Measurements from ENCODE around the gene SKOR1. TPM values are rescaled to one million over a fixed set of nuclear protein-coding genes. Genes with fewer than 3 reads are reported as not detected.

SKOR1 gene, protein sequence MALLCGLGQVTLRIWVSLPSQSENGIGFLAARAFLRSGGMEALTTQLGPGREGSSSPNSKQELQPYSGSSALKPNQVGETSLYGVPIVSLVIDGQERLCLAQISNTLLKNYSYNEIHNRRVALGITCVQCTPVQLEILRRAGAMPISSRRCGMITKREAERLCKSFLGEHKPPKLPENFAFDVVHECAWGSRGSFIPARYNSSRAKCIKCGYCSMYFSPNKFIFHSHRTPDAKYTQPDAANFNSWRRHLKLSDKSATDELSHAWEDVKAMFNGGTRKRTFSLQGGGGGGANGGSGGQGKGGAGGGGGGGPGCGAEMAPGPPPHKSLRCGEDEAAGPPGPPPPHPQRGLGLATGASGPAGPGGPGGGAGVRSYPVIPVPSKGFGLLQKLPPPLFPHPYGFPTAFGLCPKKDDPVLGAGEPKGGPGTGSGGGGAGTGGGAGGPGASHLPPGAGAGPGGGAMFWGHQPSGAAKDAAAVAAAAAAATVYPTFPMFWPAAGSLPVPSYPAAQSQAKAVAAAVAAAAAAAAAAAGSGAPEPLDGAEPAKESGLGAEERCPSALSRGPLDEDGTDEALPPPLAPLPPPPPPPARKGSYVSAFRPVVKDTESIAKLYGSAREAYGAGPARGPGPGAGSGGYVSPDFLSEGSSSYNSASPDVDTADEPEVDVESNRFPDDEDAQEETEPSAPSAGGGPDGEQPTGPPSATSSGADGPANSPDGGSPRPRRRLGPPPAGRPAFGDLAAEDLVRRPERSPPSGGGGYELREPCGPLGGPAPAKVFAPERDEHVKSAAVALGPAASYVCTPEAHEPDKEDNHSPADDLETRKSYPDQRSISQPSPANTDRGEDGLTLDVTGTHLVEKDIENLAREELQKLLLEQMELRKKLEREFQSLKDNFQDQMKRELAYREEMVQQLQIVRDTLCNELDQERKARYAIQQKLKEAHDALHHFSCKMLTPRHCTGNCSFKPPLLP
- under 1 TPM; 0.42 to 0.48 TPM for total RNA-seq

DNA sequence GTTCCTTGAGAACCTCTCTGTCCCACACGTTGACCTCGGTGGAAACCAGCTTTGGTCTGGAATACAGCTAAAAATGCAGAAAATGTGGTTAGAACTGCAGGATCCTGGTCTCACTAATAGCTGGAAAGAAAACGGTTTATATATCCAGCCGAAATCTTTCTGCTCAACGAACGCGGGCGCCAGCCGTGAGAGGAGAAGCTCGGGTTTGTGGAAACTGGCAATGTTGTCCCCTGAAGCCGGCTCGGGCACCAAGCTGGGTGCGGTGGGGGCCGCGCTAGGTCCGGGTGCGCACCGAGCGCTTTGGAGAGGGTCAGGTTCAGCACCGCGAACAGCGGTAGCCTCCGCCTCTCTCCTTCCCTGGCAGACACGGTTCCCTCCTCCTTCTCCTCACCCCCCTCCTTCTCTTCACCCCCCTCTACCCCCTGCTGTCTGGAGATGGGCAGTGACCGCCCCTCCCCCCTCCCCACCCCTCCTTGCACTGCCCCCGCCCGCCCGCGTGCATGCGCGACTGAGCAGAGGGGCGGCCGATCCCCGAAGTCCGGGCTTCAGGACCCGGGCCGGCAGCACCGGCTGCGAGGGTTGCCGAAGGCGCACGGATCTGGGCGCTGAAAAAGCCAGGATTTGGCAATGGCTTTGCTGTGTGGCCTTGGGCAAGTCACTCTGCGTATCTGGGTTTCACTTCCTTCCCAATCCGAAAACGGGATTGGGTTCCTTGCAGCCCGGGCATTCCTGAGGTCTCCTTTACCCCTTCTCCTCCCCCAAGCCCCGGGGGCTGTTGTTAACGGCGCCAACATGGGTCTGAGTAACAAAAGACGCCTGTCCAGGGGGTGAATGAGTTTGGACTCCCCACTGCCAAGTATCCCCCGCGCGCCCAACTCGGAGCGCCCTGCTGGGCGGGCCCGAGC is at the start of gene SKOR1:
TSS of gene SKOR1 (plus strand) at position 534 of the 905 bp plus-strand sequence. CDS start at position 628, 94 bp downstream.
- ATAC-seq (no peak), DNase-seq (ENCODE audit: low spot score) (no peak)
- Mint-ChIP-seq H3K4me3 (no peak within 1 kb of the TSS), H3K27ac (no peak within 1 kb of the TSS), H3K27me3 (peaks cover 44 to 59% of the 10 kb centered on the region in 2 donors), H3K4me1 (ENCODE audit: low read depth in 2 of 2) (peaks cover 25 to 28% of the 10 kb centered on the region in 2 donors), H3K9me3 (no peaks in the 10 kb centered on the region), H3K36me3 (no peaks in the 10 kb centered on the region)

DNA sequence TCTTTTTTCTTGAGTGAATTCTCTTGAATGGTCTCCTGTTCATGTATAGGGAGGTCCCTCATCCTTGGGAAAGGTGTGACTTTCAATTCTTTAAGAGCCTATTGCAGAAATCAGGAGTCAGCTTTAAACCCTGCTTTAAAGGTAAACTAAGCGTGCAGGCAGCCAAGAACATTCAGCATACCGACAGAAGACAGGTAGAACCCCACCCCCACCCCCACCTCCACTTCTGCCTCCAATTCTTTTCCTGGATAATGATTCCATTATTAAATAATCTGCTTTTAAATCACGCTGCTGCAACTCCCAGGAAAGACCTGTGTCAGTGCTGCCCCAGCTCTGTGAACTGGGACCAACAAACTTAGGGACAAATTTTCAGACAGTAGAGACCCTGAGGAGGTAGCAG is 49.3 kb upstream of the SKOR1 start:
- ATAC-seq (no peak), DNase-seq (ENCODE audit: low spot score) (no peak)
- no peak overlapping the region for H3K4me3 Mint-ChIP-seq
- H3K36me3 Mint-ChIP-seq = no peaks in the 10 kb centered on the region
- H3K27me3 Mint-ChIP-seq = no peaks in the 10 kb centered on the region
- H3K9me3 Mint-ChIP-seq = no peaks in the 10 kb centered on the region
- no peak overlapping the region for H3K27ac Mint-ChIP-seq
- no peaks in the 10 kb centered on the region for H3K4me1 Mint-ChIP-seq (ENCODE audit: low read depth in 2 of 2)

DNA sequence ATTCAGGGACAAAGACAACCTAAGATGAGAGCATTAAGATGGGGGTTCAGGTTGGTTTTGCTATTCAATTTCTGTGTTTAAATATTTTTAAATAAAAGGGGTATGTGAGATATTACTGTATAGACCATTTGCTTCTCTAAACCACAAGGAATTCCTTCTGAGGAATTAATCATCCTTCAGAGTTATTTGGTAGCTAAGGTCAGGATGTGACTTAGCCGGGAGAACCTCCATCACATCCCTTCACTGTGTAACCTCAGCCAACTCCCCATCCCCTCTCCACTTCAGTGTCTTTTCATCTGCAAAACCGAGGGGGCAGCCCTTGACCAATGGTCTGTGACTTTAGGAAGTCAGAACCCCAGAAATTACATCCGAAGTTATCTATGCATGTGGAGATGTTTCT is 48.7 kb upstream of the SKOR1 start:
- DNase-seq (ENCODE audit: low spot score) = no peak
- Mint-ChIP-seq H3K4me3 (no peak overlapping the region), H3K27ac (no peak overlapping the region), H3K4me1 (ENCODE audit: low read depth in 2 of 2) (no peaks in the 10 kb centered on the region), H3K9me3 (no peaks in the 10 kb centered on the region), H3K27me3 (no peaks in the 10 kb centered on the region), H3K36me3 (no peaks in the 10 kb centered on the region)
- no peak for ATAC-seq

DNA sequence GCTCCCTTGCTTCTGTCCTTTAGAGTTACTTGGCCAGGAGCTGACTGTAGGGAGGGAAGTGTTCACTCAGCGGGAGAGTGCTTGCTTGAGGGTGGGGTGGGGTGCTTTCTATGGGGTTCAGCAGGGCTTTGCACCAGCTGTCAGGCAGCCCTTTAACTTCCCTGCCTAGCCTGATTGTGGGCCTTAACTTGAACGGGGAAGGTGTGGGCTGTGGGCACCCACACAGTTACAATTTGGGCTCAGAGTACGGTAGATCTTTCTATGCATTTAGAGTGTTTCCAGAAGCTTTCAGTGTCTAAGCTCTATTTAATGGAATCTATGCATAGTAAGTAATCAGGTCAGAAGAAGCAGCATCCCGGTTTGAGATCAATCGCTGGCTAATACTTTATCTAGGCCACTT is 48.2 kb upstream of the SKOR1 start:
- Mint-ChIP-seq H3K4me1 (ENCODE audit: low read depth in 2 of 2) (peaks cover 0 to under 1% of the 10 kb centered on the region in 2 donors), H3K27me3 (no peaks in the 10 kb centered on the region), H3K27ac (no peak overlapping the region), H3K36me3 (no peaks in the 10 kb centered on the region), H3K4me3 (no peak overlapping the region), H3K9me3 (no peaks in the 10 kb centered on the region)
- no peak for DNase-seq (ENCODE audit: low spot score)
- ATAC-seq = no peak

DNA sequence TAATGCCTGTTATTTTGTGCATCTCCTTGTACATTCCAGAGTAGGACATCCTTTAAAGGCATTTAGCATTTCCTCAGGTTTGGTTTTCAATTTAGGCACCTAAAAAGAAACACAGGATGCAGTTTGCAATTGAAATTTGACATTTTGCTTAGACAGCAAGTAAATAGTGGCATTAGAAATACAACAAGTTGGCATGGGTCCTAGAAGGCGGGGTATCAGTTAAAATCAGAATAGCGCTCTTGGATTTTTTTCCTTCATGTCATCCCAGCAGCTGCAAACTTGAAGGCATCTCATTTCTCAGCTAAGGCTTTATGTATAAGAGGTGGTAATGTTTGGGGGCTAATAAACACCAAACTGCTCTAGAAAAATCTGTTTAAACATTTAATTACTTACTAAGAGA is 47.5 kb upstream of the SKOR1 start:
- Mint-ChIP-seq H3K4me3 (no peak overlapping the region), H3K36me3 (no peaks in the 10 kb centered on the region), H3K4me1 (ENCODE audit: low read depth in 2 of 2) (peaks cover 0 to 2% of the 10 kb centered on the region in 2 donors), H3K9me3 (no peaks in the 10 kb centered on the region), H3K27me3 (no peaks in the 10 kb centered on the region), H3K27ac (no peak overlapping the region)
- ATAC-seq (no peak), DNase-seq (ENCODE audit: low spot score) (no peak)

DNA sequence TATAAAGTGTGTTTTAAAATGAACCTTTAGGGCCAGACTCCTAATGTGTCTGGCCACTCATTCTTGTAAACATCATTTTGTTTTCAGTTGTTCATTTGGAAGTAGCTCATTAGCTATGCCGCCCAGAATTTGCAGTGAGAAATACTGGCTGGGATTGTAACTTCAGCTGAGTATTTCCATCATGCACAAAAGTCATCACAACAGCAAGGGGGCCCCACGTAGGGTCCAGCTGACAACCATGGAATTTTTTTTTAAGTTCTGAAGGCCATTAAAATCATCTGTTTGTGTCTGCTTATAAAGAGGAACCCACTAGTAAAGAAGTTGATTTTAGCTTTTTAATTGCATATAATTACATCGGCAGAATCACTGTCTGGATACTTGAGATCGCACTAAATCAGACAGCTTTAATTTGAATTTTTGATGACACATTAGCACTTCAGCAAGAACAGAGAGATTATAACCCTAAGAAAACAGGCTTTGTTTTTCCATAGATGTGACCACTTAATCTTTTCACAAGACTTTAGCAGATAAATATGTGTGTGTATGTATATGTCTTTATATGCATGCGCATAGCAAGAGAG is 46.3 kb upstream of the SKOR1 start:
- Mint-ChIP-seq H3K4me1 (ENCODE audit: low read depth in 2 of 2) (peaks cover 9 to 12% of the 10 kb centered on the region in 2 donors), H3K9me3 (no peaks in the 10 kb centered on the region), H3K27ac (no peak overlapping the region), H3K27me3 (no peaks in the 10 kb centered on the region), H3K4me3 (no peak overlapping the region), H3K36me3 (no peaks in the 10 kb centered on the region)
- DNase-seq (ENCODE audit: low spot score) = no peak
- no peak for ATAC-seq

DNA sequence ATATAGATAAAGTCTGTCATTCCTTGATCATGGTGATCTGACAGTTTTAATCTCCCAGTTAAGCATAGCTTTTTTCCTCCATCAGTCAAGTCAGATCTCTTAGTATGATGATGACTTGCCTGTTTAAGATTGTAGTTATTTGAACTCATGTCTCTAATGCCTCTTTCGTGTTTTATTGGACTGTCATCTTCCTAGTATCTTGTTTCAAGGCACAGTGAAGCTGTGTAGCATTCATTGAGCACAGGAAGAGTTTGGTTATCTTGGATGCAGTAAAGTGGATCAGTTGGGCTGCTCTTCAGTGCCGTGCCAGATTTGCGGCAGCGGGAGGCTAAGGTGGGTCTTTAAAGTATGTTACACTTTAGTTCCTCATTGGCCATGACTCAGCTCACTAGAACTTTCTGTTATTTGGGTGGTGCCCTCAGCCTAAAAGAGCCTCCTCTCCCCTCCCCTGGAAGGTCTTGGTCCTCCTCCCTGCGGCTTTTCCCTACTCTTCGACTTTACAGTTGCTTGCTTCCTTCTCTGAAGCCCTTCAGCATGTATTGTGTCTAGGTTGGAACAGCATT is 45.7 kb upstream of the SKOR1 start:
- peaks cover 14 to 18% of the 10 kb centered on the region in 2 donors for H3K4me1 Mint-ChIP-seq (ENCODE audit: low read depth in 2 of 2)
- no peak overlapping the region for H3K27ac Mint-ChIP-seq
- DNase-seq (ENCODE audit: low spot score) (no peak), ATAC-seq (no peak)
- no peaks in the 10 kb centered on the region for H3K27me3 Mint-ChIP-seq
- no peaks in the 10 kb centered on the region for H3K9me3 Mint-ChIP-seq
- H3K36me3 Mint-ChIP-seq = no peaks in the 10 kb centered on the region
- H3K4me3 Mint-ChIP-seq = no peak overlapping the region

DNA sequence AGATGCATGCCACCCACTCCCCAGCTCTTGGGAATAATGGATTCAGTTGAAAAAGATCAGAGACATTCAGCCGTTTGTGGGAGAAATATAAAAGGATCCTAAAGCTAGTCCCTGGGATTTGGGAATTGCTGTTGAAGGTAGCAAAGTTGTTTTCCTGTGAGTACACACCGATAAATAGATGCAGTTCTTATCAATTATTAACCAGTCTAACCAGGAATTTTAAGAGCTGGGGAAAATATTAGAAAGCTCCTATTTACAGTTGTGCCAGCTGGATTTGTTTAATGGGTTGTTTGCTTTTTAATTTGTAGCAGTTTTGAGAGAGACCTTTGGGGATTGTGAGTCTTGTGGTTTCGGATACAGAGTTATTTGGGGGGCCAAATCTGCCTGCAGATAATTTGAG is 44.2 kb upstream of the SKOR1 start:
- Mint-ChIP-seq H3K36me3 (no peaks in the 10 kb centered on the region), H3K4me3 (no peak overlapping the region), H3K27ac (no peak overlapping the region), H3K9me3 (no peaks in the 10 kb centered on the region), H3K27me3 (no peaks in the 10 kb centered on the region), H3K4me1 (ENCODE audit: low read depth in 2 of 2) (peaks cover 16 to 27% of the 10 kb centered on the region in 2 donors)
- ATAC-seq = no peak
- no peak for DNase-seq (ENCODE audit: low spot score)

DNA sequence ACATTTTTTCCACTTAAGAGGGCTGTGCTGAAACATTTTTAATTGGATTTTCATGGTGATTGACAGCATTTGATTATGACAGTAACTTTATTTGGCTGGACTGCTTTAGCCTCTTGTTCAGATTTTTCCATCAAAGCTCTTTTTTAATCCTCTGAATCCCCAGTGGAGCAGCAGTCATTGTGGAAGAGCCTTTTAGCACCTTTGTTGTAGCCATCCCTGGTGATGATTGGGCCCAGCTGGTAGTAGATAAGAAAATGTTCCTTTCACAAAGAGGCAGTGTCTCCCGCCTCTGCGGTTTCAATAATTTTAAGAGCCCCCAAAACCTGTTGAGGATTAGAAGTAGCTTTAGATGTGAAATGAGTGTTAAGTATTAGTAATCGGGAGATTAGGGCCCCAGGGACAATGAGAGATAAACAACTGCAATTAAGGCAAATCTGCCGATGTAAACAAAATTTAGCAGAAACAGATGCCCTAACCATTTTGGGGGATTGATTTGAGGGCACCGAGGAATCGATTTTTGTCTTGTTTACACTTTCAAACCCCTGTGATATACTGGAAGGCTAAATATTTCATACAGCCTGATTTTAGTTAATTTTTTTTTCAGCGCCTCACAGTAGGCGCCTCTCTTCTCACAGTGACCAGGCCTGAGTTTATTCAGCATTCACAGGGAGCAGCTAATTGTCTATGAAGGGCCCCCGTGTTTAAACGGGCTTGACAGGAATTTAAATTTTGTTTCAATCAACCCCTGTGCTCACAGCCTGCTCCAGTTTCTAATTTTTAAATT is 43.2 kb upstream of the SKOR1 start:
- no peaks in the 10 kb centered on the region for H3K27me3 Mint-ChIP-seq
- ATAC-seq (no peak), DNase-seq (ENCODE audit: low spot score) (no peak)
- H3K9me3 Mint-ChIP-seq = no peaks in the 10 kb centered on the region
- peaks cover 16 to 27% of the 10 kb centered on the region in 2 donors for H3K4me1 Mint-ChIP-seq (ENCODE audit: low read depth in 2 of 2)
- no peak overlapping the region for H3K27ac Mint-ChIP-seq
- no peaks in the 10 kb centered on the region for H3K36me3 Mint-ChIP-seq
- no peak overlapping the region for H3K4me3 Mint-ChIP-seq

DNA sequence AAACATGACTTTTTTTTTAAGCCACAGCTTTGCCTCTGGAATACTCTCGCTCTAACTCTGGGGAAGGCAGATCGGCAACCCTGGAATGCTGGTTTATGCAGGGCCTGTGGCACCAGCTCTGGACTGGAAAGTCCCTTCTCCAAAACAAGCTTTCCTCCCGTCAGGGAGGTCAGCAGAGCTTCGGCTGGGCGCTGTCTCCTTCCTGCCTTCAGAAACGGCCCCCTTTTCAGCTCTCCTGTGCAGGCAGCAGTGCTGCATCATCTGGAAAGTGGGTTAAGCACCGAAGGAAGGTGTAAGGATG is 42.7 kb upstream of the SKOR1 start:
- no peak for DNase-seq (ENCODE audit: low spot score)

DNA sequence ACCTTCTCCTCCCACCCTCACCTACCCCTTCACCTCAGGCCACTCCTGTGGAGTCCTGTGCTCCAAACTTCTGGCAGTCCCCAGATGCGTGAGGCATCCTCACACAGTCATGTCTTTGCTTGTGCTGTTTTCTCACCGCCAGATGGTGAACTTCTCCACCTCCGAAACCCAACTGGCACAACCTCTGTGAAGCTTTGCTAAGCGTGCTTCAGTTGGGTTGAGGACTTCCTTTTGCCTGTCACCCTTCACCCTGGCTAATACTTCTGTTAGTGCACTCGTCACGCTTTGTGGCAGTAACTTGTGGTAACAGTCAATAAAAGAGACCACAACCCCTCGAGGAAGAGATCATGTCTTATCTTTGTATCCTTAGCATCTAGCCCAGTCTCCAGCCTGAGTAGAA is 42.0 kb upstream of the SKOR1 start:
- Mint-ChIP-seq H3K27me3 (no peaks in the 10 kb centered on the region), H3K4me1 (ENCODE audit: low read depth in 2 of 2) (peaks cover 16 to 27% of the 10 kb centered on the region in 2 donors), H3K4me3 (peak overlapping the region; percentile 3), H3K36me3 (no peaks in the 10 kb centered on the region), H3K27ac (peak overlapping the region in 1 of 2 donors; percentile 69), H3K9me3 (no peaks in the 10 kb centered on the region)
- no peak for DNase-seq (ENCODE audit: low spot score)
- peak; percentile 70 to 76 for ATAC-seq

More for the DNA sequence above, 42.7 kb upstream of the SKOR1 start:
- H3K9me3 Mint-ChIP-seq = no peaks in the 10 kb centered on the region
- H3K36me3 Mint-ChIP-seq = no peaks in the 10 kb centered on the region
- H3K4me3 Mint-ChIP-seq = no peak overlapping the region
- no peak overlapping the region for H3K27ac Mint-ChIP-seq
- ATAC-seq = peak in 1 of 2 donors; percentile 10
- H3K27me3 Mint-ChIP-seq = no peaks in the 10 kb centered on the region
- H3K4me1 Mint-ChIP-seq (ENCODE audit: low read depth in 2 of 2) = peaks cover 16 to 27% of the 10 kb centered on the region in 2 donors

DNA sequence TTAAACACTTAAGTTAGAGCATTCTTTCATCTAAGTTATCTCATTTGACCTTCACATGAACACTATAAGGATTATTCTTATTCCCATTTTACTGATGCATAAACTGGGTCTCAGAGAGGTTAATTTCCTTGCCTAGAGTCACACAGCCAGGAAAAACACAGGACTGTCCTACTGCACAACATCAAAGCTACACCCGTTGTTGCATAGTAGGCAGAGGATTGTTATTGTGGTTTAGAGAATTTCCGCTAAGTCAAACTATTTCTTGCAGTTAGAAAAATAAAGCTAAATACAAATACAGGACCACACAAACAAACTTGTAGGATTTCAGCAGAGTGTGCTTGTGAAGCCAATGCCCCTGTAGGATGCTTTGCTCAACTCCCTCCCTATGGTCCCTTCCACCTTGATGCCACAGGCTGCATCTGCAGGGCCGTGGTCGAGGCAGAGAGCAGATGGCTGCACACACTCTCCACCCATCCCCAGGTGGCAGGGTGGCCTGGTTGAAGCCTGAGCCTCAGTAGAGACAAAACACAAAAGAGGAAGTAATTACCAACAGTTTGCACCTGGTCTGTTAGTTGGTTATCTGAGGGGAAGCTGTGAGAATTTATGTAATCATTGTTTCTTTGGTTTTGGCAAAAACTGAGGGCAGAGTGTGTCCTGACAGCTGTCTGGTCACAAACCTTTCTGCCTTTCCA is 41.1 kb upstream of the SKOR1 start:
- Mint-ChIP-seq H3K4me1 (ENCODE audit: low read depth in 2 of 2) (peaks cover 16 to 27% of the 10 kb centered on the region in 2 donors), H3K9me3 (no peaks in the 10 kb centered on the region), H3K27me3 (no peaks in the 10 kb centered on the region), H3K4me3 (peak overlapping the region; percentile 5), H3K36me3 (no peaks in the 10 kb centered on the region), H3K27ac (no peak overlapping the region)
- ATAC-seq (peak; percentile 41 to 56), DNase-seq (ENCODE audit: low spot score) (no peak)

Measured in natural killer cell treated with Interleukin-12 subunit alpha and Interleukin-12 subunit beta and Interleukin-15 and Interleukin-18, amount 100 ng/mL, for 72 hours (primary cell).